ENCODE data around the gene KIF5A. TPM values are rescaled to one million over a fixed set of nuclear protein-coding genes. Genes with fewer than 3 reads are reported as not detected.

The KIF5A gene
- total RNA-seq, 4 donors from 2014 or later: 1.9 to 4.8 (median 2.9) TPM

- TF ChIP-seq CTCF (IDR thresholded peaks at IDR 0.05) (no peak), EP300 (IDR thresholded peaks at IDR 0.05) (no peak), POLR2A (IDR thresholded peaks at IDR 0.05) (no peak)
- Histone ChIP-seq H3K4me1 (peaks cover 3 to 39% (median 22%) of the 10 kb centered on the region in 4 donors), H3K27me3 (peaks cover 2 to 28% of the 10 kb centered on the region in 2 donors), H3K9me3 (no peaks in the 10 kb centered on the region), H3K36me3 (no peaks in the 10 kb centered on the region), H3K27ac (peak overlapping the region; percentile 4 to 51 (median 46)), H3K4me3 (peak overlapping the region; percentile 28 to 51 (median 46))
- WGBS, 2 donors: 33 to 41% methylated on average over 13 of the region's 13 CpGs
- no peak for DNase-seq (ENCODE audit: low spot score in 2 of 2)
Observed at GRCh38 chr12:57549203-57549908, 488 bp upstream of the KIF5A start.

GRCh38 chr12:57550641-57551549 is 1.1 kb downstream of the KIF5A start:
- TF ChIP-seq CTCF (IDR thresholded peaks at IDR 0.05): no peak
- no peak for TF ChIP-seq EP300 (IDR thresholded peaks at IDR 0.05)
- no peak for TF ChIP-seq POLR2A (IDR thresholded peaks at IDR 0.05)

GRCh38 chr12:57551637-57552305 is 1.9 kb downstream of the KIF5A start:
- Histone ChIP-seq H3K4me3 (no peak overlapping the region), H3K27me3 (peaks cover 2 to 28% of the 10 kb centered on the region in 2 donors), H3K9me3 (no peaks in the 10 kb centered on the region), H3K36me3 (no peaks in the 10 kb centered on the region), H3K4me1 (peaks cover 0 to 18% (median 7%) of the 10 kb centered on the region in 4 donors), H3K27ac (peak overlapping the region in 1 of 4 donors; percentile 2)
- DNase-seq (ENCODE audit: low spot score in 2 of 2): no peak
- no peak for TF ChIP-seq POLR2A (IDR thresholded peaks at IDR 0.05)
- TF ChIP-seq EP300 (IDR thresholded peaks at IDR 0.05): no peak
- no peak for TF ChIP-seq CTCF (IDR thresholded peaks at IDR 0.05)
- 64 to 72% methylated on average over 3 of the region's 3 CpGs for WGBS, 2 donors

More at GRCh38 chr12:57550641-57551549, 1.1 kb downstream of the KIF5A start:
- Histone ChIP-seq H3K9me3 (no peaks in the 10 kb centered on the region), H3K4me1 (peaks cover 0 to 23% (median 12%) of the 10 kb centered on the region in 4 donors), H3K4me3 (peak overlapping the region in 3 of 4 donors; percentile 43 to 51 (median 50)), H3K27me3 (peaks cover 2 to 28% of the 10 kb centered on the region in 2 donors), H3K36me3 (no peaks in the 10 kb centered on the region), H3K27ac (peak overlapping the region in 3 of 4 donors; percentile 45 to 51 (median 48))
- no peak for DNase-seq (ENCODE audit: low spot score in 2 of 2)
- WGBS, 2 donors: 55 to 63% methylated on average over 7 of the region's 7 CpGs

GRCh38 chr12:57552306-57552651 is 2.4 kb downstream of the KIF5A start:
- DNase-seq (ENCODE audit: low spot score in 2 of 2): no peak
- Histone ChIP-seq H3K27me3 (peaks cover 2 to 28% of the 10 kb centered on the region in 2 donors), H3K4me1 (peaks cover 0 to 17% (median 7%) of the 10 kb centered on the region in 4 donors), H3K4me3 (no peak overlapping the region), H3K27ac (no peak overlapping the region), H3K9me3 (no peaks in the 10 kb centered on the region), H3K36me3 (no peaks in the 10 kb centered on the region)
- WGBS, 2 donors: 78 to 80% methylated on average over 2 of the region's 2 CpGs
- TF ChIP-seq CTCF (IDR thresholded peaks at IDR 0.05): no peak
